ENCODE measurements around the gene ST7. TPM values are rescaled to one million over a fixed set of nuclear protein-coding genes. Genes with fewer than 3 reads are reported as not detected.

The ST7 gene
- total RNA-seq, 1 experiment from 2014 or later: 12.4 TPM

- TF ChIP-seq GRHL2 (CRISPR knock-in tag; IDR thresholded peaks at IDR 0.05; ENCODE audit: insufficient replicate concordance, severe bottlenecking) (no peak), FOXP4 (CRISPR knock-in tag; IDR thresholded peaks at IDR 0.05) (no peak)
Observed at GRCh38 chr7:117273814-117274225, 320.5 kb downstream of the ST7 start (continued).

DNA sequence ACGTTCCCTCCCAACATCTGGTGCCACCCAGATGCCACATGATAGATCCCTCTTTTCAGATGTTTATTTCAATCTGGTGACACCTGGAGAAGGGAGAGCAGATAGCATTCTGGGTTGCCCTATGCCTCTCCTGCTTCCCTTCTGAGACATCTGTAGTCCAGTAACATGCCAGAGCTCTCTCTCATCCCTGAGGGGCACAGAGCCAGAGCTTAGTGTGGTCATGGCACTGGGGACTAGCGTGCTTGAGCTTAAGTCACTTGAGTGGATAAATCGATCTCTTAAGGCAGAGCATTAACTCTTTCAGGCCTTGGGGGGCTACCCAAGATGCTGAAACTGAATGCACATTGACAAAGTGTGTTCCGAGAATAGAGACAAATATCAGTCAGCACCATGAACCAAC is 321.6 kb downstream of the ST7 start:
- Mint-ChIP-seq H3K9me3 (no peaks in the 10 kb centered on the region), H3K27me3 (ENCODE audit: low read depth) (no peaks in the 10 kb centered on the region), H3K27ac (no peak overlapping the region), H3K4me3 (no peak overlapping the region), H3K36me3 (no peaks in the 10 kb centered on the region), H3K4me1 (no peaks in the 10 kb centered on the region)
- TF ChIP-seq RORB (CRISPR knock-in tag; IDR thresholded peaks at IDR 0.05) (no peak), ETV6 (CRISPR knock-in tag; IDR thresholded peaks at IDR 0.05) (no peak), TP53 (CRISPR knock-in tag; IDR thresholded peaks at IDR 0.05) (no peak), ELF4 (CRISPR knock-in tag; IDR thresholded peaks at IDR 0.05; ENCODE audit: low read depth) (no peak), ZNF317 (CRISPR knock-in tag; IDR thresholded peaks at IDR 0.05; ENCODE audit: borderline replicate concordance, low read depth) (no peak), SP1 (CRISPR knock-in tag; conservative IDR thresholded peaks at IDR 0.05) (no peak), HMGA2 (CRISPR knock-in tag; IDR thresholded peaks at IDR 0.05) (no peak), ZNF671 (CRISPR knock-in tag; IDR thresholded peaks at IDR 0.05) (no peak), NR3C1 (CRISPR knock-in tag; conservative IDR thresholded peaks at IDR 0.05; ENCODE audit: low read depth) (no peak), ZNF263 (CRISPR knock-in tag; IDR thresholded peaks at IDR 0.05; ENCODE audit: low read depth) (no peak), PRDM15 (CRISPR knock-in tag; IDR thresholded peaks at IDR 0.05) (no peak), CTCF (IDR thresholded peaks at IDR 0.05) (no peak), NR2C2 (CRISPR knock-in tag; IDR thresholded peaks at IDR 0.05) (no peak), NFE2L1 (CRISPR knock-in tag; IDR thresholded peaks at IDR 0.05) (no peak), AFF4 (CRISPR knock-in tag; IDR thresholded peaks at IDR 0.05; ENCODE audit: borderline replicate concordance) (no peak), ZNF232 (CRISPR knock-in tag; IDR thresholded peaks at IDR 0.05) (no peak), ZNF416 (CRISPR knock-in tag; IDR thresholded peaks at IDR 0.05) (no peak)
- TF ChIP-seq, protein P1, sequence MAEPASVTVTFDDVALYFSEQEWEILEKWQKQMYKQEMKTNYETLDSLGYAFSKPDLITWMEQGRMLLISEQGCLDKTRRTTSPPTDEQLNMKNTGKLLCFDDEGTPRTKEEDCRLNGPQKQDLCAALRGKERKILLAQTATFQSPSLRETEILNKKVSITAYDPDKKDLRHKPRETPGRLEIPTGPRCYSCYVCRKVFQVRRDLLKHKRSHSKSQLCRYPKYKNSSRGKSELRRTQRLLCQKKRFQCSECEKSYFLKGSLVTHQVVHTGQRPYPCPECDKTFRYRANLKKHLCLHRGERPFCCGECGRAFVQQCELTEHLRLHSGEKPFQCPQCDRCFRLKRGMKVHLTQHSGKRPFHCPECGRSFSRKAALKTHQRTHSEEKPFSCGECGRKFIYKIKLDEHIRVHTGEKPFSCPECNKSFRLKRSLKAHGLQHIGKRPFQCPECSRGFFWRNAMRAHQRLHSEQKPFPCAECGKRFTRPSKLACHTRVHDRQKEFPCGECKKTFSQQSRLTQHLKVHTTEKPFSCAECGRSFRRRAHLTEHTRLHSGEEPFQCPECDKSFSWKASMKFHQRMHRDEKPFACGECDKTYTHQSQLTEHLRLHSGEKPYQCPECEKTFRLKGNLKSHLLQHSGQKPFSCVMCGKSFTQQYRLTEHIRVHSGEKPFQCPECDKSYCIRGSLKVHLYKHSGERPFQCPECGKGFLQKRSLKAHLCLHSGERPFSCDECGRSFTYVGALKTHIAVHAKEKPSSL (CRISPR knock-in tag; conservative IDR thresholded peaks at IDR 0.05): no peak
- TF ChIP-seq, protein P2, sequence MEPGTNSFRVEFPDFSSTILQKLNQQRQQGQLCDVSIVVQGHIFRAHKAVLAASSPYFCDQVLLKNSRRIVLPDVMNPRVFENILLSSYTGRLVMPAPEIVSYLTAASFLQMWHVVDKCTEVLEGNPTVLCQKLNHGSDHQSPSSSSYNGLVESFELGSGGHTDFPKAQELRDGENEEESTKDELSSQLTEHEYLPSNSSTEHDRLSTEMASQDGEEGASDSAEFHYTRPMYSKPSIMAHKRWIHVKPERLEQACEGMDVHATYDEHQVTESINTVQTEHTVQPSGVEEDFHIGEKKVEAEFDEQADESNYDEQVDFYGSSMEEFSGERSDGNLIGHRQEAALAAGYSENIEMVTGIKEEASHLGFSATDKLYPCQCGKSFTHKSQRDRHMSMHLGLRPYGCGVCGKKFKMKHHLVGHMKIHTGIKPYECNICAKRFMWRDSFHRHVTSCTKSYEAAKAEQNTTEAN (CRISPR knock-in tag; IDR thresholded peaks at IDR 0.05): no peak
- DNase-seq (ENCODE audit: low spot score) (no peak), ATAC-seq (no peak)
- CTCF ChIA-PET: no interaction called here
- POLR2A ChIA-PET: no interaction called here

All from WTC11 (cell line).